IPS-NIHi7 (cell line): Measurements from ENCODE around the gene VTI1A.

Experiments
- DNase-seq: peaks from one replicate; pipeline ENCODE4 v3.0.0; 2012; ENCODE audit warnings: mixed read lengths; ENCODE audit errors: extremely low spot score

VTI1A gene

DNA sequence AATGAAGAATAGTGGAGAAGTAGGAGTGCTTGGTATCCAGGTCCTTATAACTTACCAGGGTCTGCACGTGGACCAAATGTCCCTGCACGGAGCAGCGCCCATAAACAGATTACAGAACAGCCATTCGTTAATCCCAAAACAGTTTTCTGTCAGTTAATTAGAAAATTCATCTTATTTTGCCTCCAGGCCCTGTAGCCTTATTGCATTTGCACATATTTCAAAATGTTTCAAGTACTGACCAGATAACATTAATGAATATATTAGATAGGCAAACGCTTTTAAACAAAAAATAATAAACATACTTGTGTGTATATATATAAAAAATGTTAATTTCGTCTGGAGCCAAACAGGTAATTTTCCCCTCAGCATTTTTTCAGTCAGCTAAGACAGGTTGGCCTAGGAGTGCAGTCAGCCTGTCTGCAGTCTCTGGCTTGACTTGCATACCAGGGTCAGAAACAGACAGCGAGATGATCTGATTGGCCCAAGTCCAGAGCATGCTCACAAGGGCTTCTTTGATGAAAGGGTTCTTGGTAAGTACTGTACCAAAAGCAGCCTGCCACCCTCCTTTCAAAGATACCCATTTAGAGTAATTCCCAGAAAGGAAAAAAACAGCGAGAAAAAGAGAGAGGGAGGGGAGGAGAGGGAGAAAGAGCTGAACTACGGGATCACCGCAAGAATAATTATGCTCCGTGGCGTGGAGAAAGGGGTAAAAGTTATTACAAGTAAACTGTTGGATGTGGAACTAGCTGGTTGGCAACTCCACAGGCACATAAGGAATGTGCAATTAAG, 308.6 kb downstream of the VTI1A start:
- DNase-seq, result no peak

DNA sequence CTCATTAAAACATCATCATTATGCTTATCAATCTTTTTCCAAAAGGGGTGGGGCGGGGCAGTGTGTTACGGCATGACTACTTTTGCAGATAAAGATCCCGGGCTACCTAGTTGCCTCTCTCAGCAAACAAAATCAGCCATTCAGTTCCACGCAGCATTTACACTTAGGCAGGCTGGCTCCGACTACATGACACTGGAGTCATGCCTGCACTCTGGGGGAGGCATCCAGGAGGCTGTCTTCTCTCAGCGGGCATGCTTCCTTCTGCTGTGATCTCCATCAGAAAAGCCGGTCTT, 309.2 kb downstream of the VTI1A start:
- DNase-seq, result no peak

DNA sequence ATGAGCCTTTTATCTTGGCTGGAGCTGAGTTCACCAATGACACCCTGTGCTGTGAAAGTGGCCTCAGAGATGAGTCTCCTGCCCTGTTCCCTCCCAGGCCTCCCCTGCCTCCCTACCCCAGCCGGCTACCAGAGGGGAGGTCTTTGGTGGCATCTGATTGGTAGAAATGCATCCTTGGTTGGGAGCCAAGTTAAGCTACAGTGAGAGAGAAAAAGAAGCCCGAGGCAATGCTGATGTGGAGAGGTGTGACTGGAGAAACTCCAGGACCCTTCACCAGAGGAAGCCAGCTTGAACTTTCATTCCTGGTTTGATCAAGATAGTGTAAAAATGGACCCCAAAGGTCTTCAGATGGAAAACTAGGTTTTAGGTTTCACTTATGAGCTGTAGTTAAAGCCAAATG, 311.9 kb downstream of the VTI1A start:
- no peak for DNase-seq

DNA sequence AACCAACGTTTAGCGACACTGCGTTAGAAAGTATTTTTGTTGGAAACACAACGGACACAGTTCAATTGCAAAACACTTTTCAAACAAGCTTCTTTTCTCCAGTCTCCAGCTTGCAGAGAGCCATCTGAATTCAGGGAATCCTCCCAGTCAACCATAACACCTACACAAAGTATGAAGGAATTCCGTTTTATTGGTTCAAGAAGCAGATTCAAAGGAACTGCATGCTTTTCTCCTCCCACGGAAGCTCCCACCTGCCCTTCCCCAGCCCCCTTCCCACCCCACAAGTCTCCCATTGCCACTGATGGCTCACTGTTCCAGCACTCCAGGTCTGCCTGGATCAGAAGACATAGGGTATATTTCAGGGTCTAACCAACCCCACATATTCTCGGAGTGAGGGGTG, 312.5 kb downstream of the VTI1A start:
- no peak for DNase-seq

DNA sequence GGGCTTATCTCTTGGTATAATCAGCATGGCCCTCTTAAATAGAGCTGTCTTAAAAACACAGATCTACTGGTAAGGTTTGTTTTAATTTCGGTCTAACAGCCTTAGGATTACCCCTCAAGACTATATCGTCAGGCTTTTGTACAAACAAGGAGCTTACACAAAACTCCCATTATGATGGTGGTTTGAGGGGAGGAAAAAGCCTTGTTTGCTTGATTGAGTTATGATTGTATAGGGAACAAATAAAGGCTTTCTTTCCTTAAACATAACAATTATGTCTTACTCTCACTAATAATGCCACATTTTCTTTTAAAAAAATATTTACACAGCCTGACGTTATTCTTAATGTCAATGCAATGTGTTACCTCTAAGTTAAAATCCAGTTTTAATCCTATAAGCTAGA, 314.2 kb downstream of the VTI1A start:
- no peak for DNase-seq

DNA sequence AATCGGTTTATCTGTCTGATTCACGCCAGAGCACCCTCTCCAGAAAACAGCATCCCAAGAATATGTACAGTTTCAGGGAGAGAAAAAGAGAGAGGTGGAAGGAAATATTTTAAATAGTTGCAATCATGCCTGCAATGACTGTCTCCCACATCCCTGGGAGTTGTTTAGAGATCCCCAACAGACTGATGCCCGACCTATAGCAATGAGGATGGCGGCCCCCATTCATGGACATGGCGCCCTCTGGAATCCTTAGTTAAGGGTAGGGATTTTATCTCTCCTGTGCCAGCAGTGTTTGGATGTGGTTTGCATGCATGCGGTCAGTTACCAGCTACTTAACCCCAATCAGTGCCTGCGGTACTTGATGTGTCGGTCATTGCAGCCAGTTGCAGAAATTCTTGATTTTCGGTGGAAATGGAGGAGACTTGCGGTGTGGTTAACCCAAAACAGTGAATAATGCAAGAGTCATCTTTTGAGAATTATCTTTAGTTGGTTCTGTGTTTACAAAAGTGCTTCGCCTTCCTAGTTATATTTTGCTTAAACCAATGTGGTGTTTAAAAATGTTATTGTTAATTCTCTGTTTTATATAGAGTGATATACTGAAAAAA, 317.0 kb downstream of the VTI1A start:
- DNase-seq, result no peak

DNA sequence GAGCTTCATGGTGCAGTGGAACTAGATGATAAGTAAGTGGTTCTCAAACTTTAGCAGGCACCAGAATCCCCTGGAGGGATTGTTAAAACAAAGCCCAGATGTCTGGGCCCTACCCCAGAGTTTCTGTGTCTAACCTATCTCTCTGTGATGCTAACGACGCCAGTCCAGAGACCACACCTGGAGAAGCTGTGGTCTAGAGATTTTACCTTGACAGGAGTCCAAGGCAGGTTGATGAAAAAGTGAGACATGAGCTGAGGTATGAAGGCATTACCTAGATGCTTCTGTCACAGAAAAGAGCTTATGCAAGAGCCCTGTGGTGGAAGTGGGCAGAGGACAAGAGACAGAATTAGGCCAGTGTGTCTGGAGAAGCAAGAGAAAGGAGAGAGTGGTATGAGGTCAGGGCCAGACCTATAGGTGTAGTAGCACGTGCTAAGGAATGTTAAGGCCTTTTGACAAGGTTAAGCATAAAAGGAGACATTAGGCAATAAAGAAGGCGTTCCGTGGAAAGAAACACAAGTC, 318.8 kb downstream of the VTI1A start:
- DNase-seq, result no peak

DNA sequence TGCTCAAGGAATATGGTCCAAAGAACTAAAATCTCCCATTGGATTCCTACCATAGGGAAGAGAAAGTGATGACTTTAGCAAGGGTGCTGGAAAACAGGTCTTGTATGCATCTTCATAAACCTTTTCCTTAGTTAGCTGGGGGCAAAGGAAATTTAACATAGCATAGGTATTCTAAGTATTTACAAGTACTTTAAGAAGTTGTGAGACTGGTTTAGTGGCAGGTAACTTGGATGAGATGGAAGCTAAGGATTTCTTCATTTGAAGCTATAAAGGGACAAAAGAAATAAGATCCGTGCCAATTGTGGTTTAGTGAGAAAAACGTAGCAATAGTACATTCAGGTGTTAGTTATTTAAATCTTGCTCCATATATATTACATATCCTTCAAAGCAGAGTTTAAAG, 319.6 kb downstream of the VTI1A start:
- no peak for DNase-seq

DNA sequence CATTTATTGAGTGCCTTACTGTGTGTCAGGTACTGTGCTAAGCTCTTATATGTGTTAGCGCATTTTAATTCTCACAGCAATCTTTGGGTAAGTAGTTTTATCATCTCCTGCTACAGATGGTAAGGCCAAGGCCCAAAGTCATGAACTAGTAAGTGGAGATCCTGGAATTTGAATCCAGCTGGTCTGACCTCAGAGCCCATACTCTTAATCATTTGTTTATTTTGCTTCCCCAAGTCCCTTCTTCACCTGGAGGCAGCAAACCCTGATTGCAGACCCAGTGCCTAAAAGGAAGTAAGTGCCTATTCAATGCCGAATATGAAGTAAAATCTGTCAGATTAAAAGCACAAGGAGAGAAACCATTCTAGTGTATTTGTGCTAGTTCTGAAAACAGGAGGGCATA, 320.1 kb downstream of the VTI1A start:
- DNase-seq, result no peak

DNA sequence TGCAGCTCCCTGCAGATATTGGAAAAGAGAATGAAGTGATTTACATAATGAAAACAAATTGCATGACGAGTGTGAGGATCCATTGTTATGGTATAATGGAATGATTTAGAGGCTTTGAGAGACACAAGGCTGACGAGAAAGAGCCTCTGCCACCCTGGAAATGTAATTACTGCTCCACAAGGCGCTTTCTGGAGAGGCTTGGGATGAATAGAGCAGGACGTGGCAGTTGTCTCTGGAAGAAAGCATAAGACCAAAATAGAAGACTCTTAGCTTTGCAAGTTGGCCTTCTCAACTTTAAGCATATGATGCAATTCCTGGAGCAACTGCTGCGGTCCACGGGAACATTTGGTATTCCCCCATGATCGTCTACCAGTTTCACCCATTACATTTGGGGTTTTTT, 321.1 kb downstream of the VTI1A start:
- DNase-seq, result no peak

DNA sequence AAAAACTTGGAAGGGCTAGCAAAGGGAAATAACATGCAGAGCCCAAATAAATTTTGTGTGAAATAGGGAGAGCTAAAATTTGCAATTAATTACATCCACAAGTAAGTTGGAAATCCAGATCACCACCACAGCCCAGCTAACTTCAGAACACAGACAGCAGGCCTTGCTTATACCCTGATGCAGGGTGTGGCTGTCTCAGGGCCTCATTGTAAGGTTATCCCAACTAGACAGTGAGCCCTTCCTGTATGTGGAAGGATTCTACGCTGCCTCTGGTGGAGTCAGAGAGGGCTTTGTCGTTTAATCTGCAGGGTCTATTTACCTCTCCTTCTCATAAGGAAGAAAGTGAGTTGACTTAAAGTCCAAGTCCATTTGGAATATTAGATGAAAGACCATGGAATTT, 322.1 kb downstream of the VTI1A start:
- no peak for DNase-seq

DNA sequence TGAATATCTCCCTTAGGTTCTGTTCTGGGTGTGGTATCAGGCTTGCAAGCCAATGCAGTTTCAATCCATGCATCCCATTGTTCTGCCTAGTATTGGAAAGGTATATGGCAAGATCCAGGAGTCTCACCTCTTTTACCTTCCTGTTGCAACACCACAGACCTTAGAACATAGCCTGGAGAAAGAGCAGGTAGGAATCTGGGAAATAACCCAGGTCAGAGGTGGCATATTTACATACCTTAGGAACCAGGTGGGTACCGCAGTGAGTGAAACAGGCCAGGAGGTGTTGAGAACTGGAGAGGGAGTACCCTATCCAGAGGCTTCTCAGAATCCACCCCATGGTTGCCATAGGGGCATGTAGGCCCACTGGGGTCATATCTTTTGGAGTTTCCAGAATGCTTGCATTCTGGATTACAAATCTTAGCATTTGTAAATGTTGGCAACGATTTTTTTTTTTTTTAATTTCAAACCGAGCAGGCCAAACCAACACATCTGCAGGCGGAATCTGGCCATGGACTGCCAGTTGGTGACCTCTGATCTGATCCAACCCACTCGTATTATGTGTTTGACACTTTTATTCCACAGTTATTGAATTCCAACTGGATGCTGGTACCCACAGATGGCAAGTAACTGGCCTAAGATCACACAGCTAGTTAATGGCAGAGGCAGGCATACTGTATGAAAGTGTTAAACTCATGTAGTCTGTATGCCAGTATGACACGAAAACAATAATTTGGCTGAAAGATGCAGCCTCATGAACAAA, 322.8 kb downstream of the VTI1A start:
- no peak for DNase-seq

DNA sequence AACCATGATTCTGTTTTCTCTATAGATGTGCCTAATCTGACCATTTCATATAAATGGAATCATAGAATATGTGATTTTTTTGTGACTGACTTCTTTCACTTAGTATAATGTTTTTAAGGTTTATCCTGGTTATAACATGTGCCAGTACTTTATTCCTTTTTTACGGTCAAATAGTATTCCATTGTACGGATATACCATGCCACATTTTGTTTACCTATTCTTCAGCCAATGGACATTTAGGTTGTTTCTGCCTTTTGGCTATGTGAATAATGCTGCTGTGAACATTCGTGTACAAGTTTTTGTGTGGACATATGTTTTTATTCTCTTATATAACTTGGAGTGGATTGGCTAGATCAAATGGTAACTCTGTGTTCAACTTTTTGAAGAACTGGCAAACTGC, 324.7 kb downstream of the VTI1A start:
- no peak for DNase-seq

DNA sequence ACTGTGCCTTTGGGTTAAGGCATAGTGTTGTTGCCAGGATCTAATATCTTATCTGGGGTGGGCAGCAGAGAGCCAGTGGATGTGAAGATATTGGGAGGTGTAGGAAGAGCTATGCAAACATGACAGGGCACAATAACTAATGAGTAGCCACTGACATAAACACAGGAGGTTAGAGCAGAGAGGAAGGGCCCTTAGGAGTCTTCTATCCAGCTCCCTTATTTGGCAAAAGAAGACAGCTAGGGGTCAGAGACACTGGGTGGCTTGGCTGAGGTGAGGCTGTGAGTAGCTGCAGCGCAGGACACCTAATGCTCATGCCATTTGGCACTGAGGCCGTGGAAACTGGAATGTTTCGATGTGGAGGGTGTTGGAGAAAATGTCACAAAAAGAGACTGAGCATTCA, 326.8 kb downstream of the VTI1A start:
- DNase-seq, result no peak

DNA sequence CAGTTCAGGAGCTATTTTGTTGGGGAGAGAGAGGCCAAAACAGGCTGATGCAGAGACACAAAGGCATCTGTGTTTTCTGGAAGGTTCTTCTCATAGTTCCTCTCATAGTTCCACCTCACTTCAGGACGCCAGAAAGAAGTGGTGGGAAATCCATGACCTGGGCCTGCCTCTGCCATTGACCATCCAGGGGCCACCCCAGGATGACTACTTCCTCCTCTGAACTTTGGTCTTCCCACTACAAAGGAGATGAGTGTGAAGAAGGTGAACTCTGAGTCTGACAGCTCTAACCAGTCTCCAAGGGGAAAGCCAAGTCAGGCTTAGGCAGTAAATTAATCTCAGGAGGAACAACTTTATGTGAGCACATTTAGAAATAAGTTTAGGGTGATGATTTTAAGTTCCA, 327.2 kb downstream of the VTI1A start:
- DNase-seq, result no peak

DNA sequence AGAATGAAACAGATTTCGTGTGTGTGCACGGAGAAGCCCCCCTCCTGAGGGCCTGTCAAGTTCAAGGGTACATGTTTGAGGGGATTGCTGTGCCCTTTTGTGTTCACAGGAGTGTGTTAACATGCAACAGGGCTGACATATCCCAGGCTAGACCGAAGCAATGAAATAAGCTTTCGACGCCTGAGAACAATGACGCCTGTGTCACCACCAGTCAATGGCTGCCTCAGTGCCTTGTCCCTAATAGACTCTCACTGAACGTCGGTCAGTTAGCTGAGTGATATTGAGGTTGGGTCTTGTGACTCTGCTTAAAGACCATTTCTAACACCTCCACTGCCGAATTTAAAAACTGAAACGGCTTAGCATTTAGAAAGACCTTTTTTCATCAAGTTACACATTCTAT, 327.8 kb downstream of the VTI1A start:
- no peak for DNase-seq

DNA sequence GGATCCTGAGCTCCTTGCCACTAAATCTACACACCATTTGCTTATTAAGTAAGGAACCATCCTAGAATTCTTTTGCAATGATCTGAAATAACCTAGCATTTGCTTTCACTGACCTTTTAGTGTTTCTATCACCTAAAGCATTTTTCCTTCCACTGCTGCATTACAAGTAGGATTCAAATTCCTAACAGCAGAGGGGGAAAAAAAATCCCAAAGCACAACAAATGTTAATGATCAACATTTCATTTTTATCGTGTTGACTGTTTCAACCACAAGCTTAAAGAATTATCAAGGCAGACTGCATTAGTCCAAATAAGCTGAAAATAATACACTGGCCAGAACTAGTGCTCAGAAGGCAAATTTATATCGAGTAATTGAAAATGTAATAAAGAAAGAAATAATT, 328.4 kb downstream of the VTI1A start:
- DNase-seq, result no peak

DNA sequence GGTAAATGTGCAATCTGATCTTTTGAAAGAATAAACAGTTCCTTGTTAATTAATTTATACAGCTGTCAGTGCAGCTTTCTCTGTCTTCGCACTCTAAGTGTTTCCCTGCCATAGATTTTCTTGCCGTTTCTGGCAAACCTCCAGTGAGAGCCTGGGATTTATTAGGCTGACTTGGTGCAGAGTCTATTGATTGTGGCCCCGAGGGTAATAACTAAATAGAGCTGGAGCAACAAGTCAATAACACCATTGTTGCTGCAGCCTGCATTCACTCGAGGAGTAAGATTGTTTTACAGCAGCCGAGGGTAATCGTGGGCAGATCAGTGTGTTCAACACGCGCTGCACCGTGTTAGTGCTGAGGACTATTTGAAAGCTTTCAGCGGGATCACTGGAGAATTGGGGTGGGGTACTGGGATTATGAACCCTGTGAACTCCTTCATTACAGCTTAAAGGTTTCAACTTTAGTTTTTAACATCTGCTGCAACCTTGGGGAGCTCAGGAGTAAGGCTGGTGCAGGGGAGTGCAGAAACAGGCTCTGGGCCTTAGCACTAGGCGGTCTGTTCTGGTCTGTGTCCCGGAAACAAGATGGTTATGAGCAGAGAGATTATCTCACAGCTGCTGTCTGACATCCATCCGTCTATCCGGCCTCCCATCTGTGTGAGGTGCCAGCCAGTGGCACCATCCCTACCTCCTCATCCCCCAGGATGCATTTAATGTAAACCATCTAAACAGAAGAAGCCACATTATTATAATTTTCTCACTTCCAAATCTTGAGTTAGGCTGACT, 329.1 kb downstream of the VTI1A start:
- no peak for DNase-seq

DNA sequence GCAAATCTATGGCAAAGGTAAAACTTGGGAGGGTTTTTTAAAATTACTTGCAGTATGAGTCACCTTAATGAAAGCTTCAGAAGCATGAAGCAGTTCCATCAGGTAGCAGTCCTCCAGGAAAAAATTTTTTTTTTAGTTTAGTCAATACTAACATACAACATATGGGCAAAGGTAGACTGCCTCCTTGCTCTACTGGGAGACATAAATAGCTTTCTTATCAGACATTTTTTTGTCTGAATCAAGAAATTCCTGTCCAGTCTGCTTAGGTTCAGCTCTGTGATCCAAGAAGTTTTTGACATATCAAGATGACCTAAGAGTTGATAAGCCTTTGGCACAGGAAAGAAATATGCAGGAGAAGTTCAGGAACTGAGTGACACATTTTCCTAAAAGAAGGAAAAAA, 331.6 kb downstream of the VTI1A start:
- no peak for DNase-seq

DNA sequence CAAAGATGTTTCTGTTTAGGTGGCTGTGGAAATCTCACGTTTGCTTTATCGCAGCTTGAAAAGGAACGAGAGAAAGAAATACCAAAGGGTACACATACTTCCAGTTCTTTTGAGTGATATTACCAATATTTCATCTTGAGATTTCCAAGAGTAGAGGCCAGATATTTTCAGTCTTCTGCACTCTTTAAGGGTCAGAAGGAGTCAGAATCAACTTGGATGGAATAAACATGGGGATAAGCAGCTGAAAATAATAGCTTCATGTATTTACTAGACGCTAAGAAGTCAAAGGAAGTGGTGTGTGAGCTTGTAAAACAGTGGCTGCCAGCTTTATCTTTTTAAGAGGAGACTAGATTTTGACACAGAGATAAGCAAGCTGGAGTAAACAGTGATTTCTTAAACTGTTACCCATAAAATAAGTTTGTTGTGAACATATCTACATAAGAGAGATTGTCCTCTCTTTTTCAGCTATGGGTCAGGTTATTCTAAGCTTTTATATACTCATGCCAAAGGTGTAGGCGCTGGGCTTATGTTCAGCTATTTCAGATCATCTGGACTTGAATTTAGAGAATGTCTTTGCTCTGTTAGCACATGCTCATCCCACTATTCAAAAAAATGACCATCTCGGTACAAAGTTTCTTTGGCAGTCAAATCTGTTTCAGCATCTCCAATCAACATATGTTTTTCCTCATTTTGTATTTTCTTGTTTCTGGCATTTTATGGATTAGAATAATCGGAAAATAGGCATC, 332.2 kb downstream of the VTI1A start:
- DNase-seq, result no peak

DNA sequence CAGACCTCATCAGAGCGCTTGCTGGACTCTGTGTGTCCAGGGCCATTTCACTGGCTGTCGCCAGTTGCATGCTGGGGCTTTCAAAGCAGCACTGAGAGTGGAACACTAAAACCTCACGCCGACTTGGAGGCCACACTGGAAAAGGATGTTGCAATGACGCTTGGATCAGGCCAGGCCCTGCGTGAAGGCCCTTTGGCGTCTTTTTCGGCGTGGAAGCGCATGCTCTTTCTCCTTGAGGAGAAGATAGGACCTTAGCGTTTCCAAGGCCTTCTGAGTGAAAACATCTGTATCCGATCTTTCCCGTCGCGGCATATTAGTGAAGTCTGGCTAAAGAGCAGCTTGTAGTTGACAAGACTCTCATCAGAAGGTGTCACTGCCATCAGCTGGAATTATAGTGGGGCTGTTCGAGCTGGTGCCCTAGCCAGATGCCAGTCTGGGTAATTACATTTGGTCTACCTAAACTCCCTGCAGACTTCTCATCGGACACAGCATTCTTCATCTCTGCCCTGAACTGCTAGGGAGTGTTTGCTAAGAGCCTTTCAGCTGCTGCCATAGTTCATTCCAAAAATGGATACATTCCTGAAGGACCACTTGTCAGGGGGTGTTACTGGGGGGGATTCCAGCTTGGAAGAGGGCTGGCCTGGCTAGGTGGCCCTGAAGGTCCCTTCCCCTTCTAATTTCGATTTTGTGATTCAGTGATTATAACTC, 335.3 kb downstream of the VTI1A start:
- DNase-seq, result no peak
